Glutamatergic neuron (in vitro differentiated cells): ENCODE data around the gene SH3BP1. TPM values are rescaled to one million over a fixed set of nuclear protein-coding genes. Genes with fewer than 3 reads are reported as not detected.

Experiments used
- DNase-seq: peaks from one replicate; pipeline ENCODE4 v3.0.0; 2022
- H3K27ac Mint-ChIP-seq: one replicate; pipeline ENCODE4 v1.8.0; 2020; ENCODE audit warnings: mild to moderate bottlenecking, mixed read lengths, inconsistent platforms; ENCODE audit not compliant: unreplicated experiment
- H3K27me3 Mint-ChIP-seq: one replicate; pipeline ENCODE4 v1.8.0; 2020; ENCODE audit warnings: mild to moderate bottlenecking, moderate library complexity, mixed read lengths, inconsistent platforms; ENCODE audit not compliant: unreplicated experiment
- H3K36me3 Mint-ChIP-seq: one replicate; pipeline ENCODE4 v1.8.0; 2020; ENCODE audit warnings: mild to moderate bottlenecking, mixed read lengths, inconsistent platforms; ENCODE audit not compliant: unreplicated experiment
- H3K4me1 Mint-ChIP-seq: one replicate; pipeline ENCODE4 v1.8.0; 2020; ENCODE audit warnings: mild to moderate bottlenecking, low read depth, mixed read lengths, inconsistent platforms; ENCODE audit not compliant: unreplicated experiment
- H3K4me3 Mint-ChIP-seq: one replicate; pipeline ENCODE4 v1.8.0; 2020; ENCODE audit warnings: mild to moderate bottlenecking, mixed read lengths, inconsistent platforms; ENCODE audit not compliant: unreplicated experiment
- H3K9me3 Mint-ChIP-seq: one replicate; pipeline ENCODE4 v1.8.0; 2020; ENCODE audit warnings: mild to moderate bottlenecking, moderate library complexity, mixed read lengths, inconsistent platforms; ENCODE audit not compliant: unreplicated experiment
- CTCF ChIP-seq: fragments of 200-600 bp; sonication (generic); IDR thresholded peaks from one replicate; pipeline ENCODE4 v1.5.0; 2021; ENCODE audit not compliant: partially characterized antibody, unreplicated experiment
- total RNA-seq: library from RNA; stranded (reverse); fragmentation: NEBNext Ultra II Directional; extraction: Animal tissue kit (Norgen Biotek cat#: 25700); gene quantifications from one replicate; pipeline ENCODE4 v1.2.1, GENCODE V29; 2021; ENCODE audit not compliant: unreplicated experiment

The SH3BP1 gene
- total RNA-seq, 1 donor from 2014 or later, result 12.7 TPM

- H3K27ac Mint-ChIP-seq, result peak overlapping the region; percentile 97
- peaks cover 15% of the 10 kb centered on the region for H3K4me1 Mint-ChIP-seq
- no peak for DNase-seq
- peaks cover 8% of the 10 kb centered on the region for H3K9me3 Mint-ChIP-seq
- no peaks in the 10 kb centered on the region for H3K36me3 Mint-ChIP-seq
- peak overlapping the region; percentile 63 for H3K4me3 Mint-ChIP-seq
- peak; percentile 9 for TF ChIP-seq CTCF
- peaks cover 8% of the 10 kb centered on the region for H3K27me3 Mint-ChIP-seq
These were observed 5.0 kb upstream of the SH3BP1 start for GRCh38 chr22:37634417-37634924.

- no peak for DNase-seq
- Mint-ChIP-seq H3K36me3 (no peaks in the 10 kb centered on the region), H3K27me3 (peaks cover 8% of the 10 kb centered on the region), H3K27ac (peak overlapping the region; percentile 97), H3K9me3 (peaks cover 8% of the 10 kb centered on the region), H3K4me1 (peaks cover 15% of the 10 kb centered on the region), H3K4me3 (no peak overlapping the region)
- TF ChIP-seq CTCF, result no peak
These were observed 4.3 kb upstream of the SH3BP1 start for GRCh38 chr22:37635157-37635556.

- no peak for DNase-seq
- no peak for TF ChIP-seq CTCF
- Mint-ChIP-seq H3K36me3 (no peaks in the 10 kb centered on the region), H3K9me3 (peaks cover 8% of the 10 kb centered on the region), H3K4me3 (no peak overlapping the region), H3K4me1 (peaks cover 15% of the 10 kb centered on the region), H3K27ac (no peak overlapping the region), H3K27me3 (peaks cover 8% of the 10 kb centered on the region)
These were observed 3.1 kb upstream of the SH3BP1 start for GRCh38 chr22:37636186-37636948.

GRCh38 chr22:37636949-37637273, 2.6 kb upstream of the SH3BP1 start:
- H3K4me3 Mint-ChIP-seq, result no peak overlapping the region
- no peak for DNase-seq
- no peak overlapping the region for H3K27ac Mint-ChIP-seq
- peaks cover 15% of the 10 kb centered on the region for H3K4me1 Mint-ChIP-seq
- no peak for TF ChIP-seq CTCF
- peaks cover 8% of the 10 kb centered on the region for H3K9me3 Mint-ChIP-seq
- peaks cover 8% of the 10 kb centered on the region for H3K27me3 Mint-ChIP-seq
- H3K36me3 Mint-ChIP-seq, result no peaks in the 10 kb centered on the region

- H3K36me3 Mint-ChIP-seq, result no peaks in the 10 kb centered on the region
- H3K9me3 Mint-ChIP-seq, result peaks cover 6% of the 10 kb centered on the region
- no peak for DNase-seq
- H3K27me3 Mint-ChIP-seq, result peaks cover 4% of the 10 kb centered on the region
- H3K27ac Mint-ChIP-seq, result no peak overlapping the region
- peak overlapping the region; percentile 82 for H3K4me3 Mint-ChIP-seq
- H3K4me1 Mint-ChIP-seq, result peaks cover 11% of the 10 kb centered on the region
- no peak for TF ChIP-seq CTCF
These were observed 939 bp upstream of the SH3BP1 start for GRCh38 chr22:37638391-37639069.
